ENCODE data around the gene POLA1. TPM values are rescaled to one million over a fixed set of nuclear protein-coding genes. Genes with fewer than 3 reads are reported as not detected.

The POLA1 gene
- total RNA-seq, 1 donor from 2014 or later = 76.5 TPM

- no peak for TF ChIP-seq CTCF (conservative IDR thresholded peaks at IDR 0.05)
- Mint-ChIP-seq H3K36me3 (ENCODE audit: low read depth) (no peaks in the 10 kb centered on the region), H3K9me3 (no peaks in the 10 kb centered on the region), H3K27ac (ENCODE audit: unreplicated experiment) (no peak overlapping the region), H3K27me3 (ENCODE audit: low read depth) (peaks cover 95% of the 10 kb centered on the region), H3K4me3 (peak overlapping the region; percentile 61), H3K4me1 (peaks cover 31% of the 10 kb centered on the region)
- DNase-seq (ENCODE audit: low read depth, low spot score) = no peak
These were observed 322.6 kb downstream of the POLA1 start for GRCh38 chrX:25016361-25016671.

GRCh38 chrX:25016938-25017598 lies 323.4 kb downstream of the POLA1 start:
- Mint-ChIP-seq H3K4me3 (peak overlapping the region; percentile 72), H3K27me3 (ENCODE audit: low read depth) (peaks cover 95% of the 10 kb centered on the region), H3K27ac (ENCODE audit: unreplicated experiment) (no peak overlapping the region), H3K36me3 (ENCODE audit: low read depth) (no peaks in the 10 kb centered on the region), H3K4me1 (peaks cover 39% of the 10 kb centered on the region), H3K9me3 (no peaks in the 10 kb centered on the region)
- no peak for DNase-seq (ENCODE audit: low read depth, low spot score)
- TF ChIP-seq CTCF (conservative IDR thresholded peaks at IDR 0.05) = no peak

GRCh38 chrX:25017667-25018247 lies 324.0 kb downstream of the POLA1 start:
- Mint-ChIP-seq H3K9me3 (no peaks in the 10 kb centered on the region), H3K27ac (ENCODE audit: unreplicated experiment) (peak overlapping the region; percentile 65), H3K27me3 (ENCODE audit: low read depth) (peaks cover 95% of the 10 kb centered on the region), H3K4me3 (peak overlapping the region; percentile 72), H3K4me1 (peaks cover 43% of the 10 kb centered on the region), H3K36me3 (ENCODE audit: low read depth) (no peaks in the 10 kb centered on the region)
- TF ChIP-seq CTCF (conservative IDR thresholded peaks at IDR 0.05) = no peak
- no peak for DNase-seq (ENCODE audit: low read depth, low spot score)

- peaks cover 49% of the 10 kb centered on the region for H3K4me1 Mint-ChIP-seq
- peaks cover 98% of the 10 kb centered on the region for H3K27me3 Mint-ChIP-seq (ENCODE audit: low read depth)
These were observed 325.0 kb downstream of the POLA1 start for GRCh38 chrX:25018682-25019081.

GRCh38 chrX:25019707-25020390 lies 326.1 kb downstream of the POLA1 start:
- Mint-ChIP-seq H3K9me3 (no peaks in the 10 kb centered on the region), H3K4me1 (peaks cover 50% of the 10 kb centered on the region), H3K27me3 (ENCODE audit: low read depth) (peaks cover 98% of the 10 kb centered on the region), H3K27ac (ENCODE audit: unreplicated experiment) (no peak overlapping the region), H3K4me3 (peak overlapping the region; percentile 21), H3K36me3 (ENCODE audit: low read depth) (no peaks in the 10 kb centered on the region)
- no peak for DNase-seq (ENCODE audit: low read depth, low spot score)
- no peak for TF ChIP-seq CTCF (conservative IDR thresholded peaks at IDR 0.05)

More at GRCh38 chrX:25018682-25019081, 325.0 kb downstream of the POLA1 start:
- peak overlapping the region; percentile 42 for H3K4me3 Mint-ChIP-seq
- TF ChIP-seq CTCF (conservative IDR thresholded peaks at IDR 0.05) = no peak
- DNase-seq (ENCODE audit: low read depth, low spot score) = no peak
- no peaks in the 10 kb centered on the region for H3K9me3 Mint-ChIP-seq
- no peaks in the 10 kb centered on the region for H3K36me3 Mint-ChIP-seq (ENCODE audit: low read depth)
- H3K27ac Mint-ChIP-seq (ENCODE audit: unreplicated experiment) = no peak overlapping the region
